DMS53 treated with DMSO at 0.1 percent for 48 hours (cell line): ENCODE measurements around the gene COL4A2.
"Not testable (repeated sequence)": the region's sequence is repeated elsewhere in the genome, so short reads cannot be mapped to it uniquely, and the experiment has no call there.

ENCODE experiments used
- DNase-seq: peaks from one replicate; lab custom pipeline; 2025; ENCODE audit not compliant: unreplicated experiment; lab: John Stamatoyannopoulos, UW

The COL4A2 gene

DNA sequence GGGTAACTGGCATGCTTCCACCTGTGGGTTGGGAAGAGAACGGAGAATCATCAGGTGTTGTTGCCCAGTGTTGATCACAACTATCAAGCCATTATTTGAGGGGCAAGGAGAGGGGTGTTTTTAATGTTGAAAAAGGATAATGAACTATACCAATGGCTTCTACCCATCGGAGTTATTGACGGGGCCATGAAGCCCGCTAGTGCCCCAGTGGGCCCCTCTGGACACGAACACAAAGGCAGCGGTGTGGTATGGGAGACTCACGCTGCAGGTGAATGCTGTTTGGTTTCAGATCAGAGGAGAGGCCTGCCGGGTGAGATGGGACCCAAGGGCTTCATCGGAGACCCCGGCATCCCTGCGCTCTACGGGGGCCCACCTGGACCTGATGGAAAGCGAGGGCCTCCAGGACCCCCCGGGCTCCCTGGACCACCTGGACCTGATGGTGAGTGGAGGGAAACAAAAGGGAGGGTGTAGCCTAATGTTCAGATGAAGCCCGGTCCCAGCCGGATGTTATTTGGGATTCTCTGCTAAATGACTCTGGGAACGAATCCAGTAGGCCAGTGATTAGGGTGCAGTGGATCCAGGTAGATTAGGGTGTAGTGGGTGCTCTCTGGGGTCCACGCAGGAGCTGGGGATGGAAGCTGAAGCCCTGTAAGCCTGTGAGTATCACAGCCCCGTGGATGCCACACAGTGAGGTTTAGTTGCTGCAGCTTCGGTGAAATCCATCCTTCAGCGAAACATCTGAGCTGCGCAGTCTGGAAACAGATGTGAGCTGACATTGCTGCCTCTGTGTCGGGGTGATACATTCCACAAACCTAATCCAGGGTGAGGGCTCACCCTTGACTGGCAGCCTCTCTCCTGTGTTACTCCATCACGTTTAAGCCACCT, 143.2 kb downstream of the COL4A2 start:
- DNase-seq: no peak

- no peak for DNase-seq
Observed at GRCh38 chr13:110450941-110451730, 144.1 kb downstream of the COL4A2 start.

- not testable (repeated sequence) for DNase-seq
Observed at GRCh38 chr13:110453091-110453490, 146.0 kb downstream of the COL4A2 start.

- no peak for DNase-seq
Observed at GRCh38 chr13:110453797-110454196, 146.7 kb downstream of the COL4A2 start.

DNA sequence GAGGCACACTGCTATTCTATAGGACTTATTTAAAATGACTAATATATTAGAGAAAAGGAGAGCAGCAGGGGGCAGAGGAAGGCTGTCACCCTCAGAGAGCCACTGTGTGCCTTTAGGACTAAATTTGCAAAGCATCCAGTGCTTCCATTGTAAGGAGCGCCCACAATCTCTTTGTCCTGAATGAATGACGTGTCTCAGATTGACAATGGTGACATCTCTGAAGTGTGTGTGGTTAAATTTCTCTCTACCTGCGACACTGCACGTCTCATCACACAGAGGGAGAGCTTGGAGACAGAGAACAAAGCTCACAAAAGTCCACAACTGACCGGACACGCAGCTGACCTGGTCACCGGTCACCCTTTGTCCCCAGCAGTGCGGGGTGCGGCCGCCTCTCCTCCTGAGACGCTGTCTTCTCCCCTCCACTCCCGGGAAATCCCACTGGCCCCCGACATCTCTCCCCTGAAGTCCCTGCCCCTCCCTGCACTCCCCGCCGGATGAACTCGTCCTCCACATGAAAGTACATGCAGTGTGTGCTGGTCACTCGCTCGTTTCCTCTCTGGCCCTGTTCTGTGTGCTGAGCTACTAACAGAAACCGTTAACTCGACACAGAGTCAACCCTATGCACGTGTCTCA, 147.3 kb downstream of the COL4A2 start:
- DNase-seq: no peak

DNA sequence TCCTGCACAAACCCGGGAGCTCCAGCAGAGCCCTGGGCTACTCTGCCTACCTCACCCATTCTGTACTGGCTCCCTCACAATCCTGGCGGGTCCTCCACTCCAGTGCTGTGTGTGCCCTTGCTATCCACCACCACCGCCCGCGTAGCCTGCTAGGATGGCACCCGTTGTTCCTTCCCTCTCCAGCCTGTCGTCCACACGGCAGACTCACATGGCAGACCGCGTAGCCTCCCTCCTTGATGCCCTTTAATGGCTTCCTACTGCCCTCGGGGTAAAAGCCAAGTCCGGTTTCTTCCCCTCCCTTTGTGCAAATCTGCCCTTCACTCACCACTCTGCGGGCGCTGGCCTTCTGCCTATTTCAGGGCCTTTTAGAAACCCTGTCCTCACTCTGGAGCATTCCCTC, 147.9 kb downstream of the COL4A2 start:
- DNase-seq: no peak

- no peak for DNase-seq
Observed at GRCh38 chr13:110455444-110455843, 148.4 kb downstream of the COL4A2 start.

DNA sequence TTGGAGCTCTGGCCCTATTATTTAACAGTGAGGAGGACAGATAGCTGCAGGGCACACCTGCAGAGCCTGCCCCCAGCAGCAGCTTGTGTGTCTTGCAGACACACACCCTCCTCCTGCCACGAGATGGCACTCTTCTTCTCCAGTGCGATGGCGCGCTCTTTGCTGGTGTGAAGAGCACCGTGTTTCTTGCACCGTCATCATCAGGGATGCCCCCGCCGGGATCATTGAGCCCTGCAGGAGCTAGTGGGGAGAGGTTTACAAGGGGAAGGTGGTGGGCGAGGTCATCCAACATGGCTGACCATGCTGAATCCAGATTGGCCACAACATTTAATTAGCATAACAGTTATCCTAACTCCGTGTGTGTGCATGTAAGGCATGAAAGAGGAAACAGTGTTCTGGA, 148.9 kb downstream of the COL4A2 start:
- DNase-seq: peak; percentile 36

DNA sequence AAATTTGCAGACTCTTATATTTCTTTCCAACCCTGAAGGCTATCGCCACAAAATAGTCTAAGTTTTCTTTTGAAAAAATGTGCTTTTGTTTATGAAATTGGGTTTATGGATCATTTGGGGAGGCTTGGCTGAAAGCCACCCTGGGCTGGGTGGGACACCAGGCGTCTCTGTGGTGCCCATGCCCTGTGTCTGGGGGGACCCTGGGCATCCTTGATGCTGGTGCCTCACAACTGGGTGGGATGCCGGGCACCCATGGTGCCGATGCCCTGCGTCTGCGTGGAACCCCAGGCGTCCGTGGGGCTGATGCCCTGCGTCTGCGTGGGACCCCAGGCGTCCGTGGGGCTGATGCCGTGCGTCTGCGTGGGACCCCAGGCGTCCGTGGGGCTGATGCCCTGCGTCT, 149.5 kb downstream of the COL4A2 start:
- DNase-seq: no peak

DNA sequence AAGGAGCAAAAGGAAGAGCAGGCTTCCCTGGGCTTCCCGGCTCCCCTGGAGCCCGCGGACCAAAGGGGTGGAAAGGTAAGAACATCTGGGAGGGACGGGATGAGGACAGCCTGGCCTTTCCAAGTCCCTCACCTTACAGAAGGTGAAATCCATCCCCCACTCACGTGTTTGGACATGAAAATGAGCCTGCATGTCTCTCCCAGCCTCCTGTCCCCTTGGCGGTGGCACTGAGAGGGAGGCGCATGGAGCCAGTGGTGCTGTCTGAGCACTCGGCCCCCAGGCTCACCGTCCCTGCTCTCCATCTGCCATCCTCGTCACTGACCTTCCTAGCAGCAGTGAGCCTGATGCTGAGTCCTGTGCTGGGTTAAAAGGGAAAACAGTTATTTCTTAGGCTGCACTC, 150.3 kb downstream of the COL4A2 start:
- DNase-seq: no peak

DNA sequence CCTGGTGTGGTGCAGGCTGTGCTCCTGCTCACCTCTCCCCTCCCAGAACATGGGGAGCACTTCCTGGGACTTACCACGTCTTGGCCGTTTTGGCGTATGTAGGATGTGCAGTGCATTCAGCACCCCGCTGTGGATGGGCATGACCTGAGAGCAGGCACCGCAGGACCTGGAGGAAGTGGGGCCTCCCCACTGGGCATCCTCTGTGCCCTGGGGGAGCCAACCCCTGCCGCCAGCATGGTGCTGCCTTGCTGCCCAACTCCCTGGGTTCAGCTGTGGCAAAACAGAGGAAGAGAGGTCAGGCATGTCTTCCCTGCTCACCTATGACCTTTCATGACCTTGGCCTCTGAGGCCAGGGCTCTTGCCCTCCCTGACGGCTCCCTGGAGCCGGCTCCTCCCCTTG, 150.9 kb downstream of the COL4A2 start:
- DNase-seq: no peak

- DNase-seq: no peak
Observed at GRCh38 chr13:110458594-110459365, 151.7 kb downstream of the COL4A2 start.

DNA sequence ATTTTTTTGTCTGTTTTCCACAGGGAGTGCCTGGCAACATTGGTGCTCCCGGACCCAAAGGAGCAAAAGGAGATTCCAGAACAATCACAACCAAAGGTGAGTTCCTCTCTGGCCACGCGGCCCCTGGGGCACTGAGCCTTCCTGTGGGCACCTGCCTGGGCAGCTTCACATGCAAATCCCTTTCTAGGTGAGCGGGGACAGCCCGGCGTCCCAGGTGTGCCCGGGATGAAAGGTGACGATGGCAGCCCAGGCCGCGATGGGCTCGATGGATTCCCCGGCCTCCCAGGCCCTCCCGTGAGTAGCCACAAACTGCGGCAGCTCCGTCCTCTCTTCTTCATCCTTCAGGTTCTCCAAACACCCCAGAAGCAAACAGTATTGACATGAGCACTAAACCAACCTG, 155.0 kb downstream of the COL4A2 start:
- no peak for DNase-seq

GRCh38 chr13:110463156-110463555, 156.1 kb downstream of the COL4A2 start:
- no peak for DNase-seq

DNA sequence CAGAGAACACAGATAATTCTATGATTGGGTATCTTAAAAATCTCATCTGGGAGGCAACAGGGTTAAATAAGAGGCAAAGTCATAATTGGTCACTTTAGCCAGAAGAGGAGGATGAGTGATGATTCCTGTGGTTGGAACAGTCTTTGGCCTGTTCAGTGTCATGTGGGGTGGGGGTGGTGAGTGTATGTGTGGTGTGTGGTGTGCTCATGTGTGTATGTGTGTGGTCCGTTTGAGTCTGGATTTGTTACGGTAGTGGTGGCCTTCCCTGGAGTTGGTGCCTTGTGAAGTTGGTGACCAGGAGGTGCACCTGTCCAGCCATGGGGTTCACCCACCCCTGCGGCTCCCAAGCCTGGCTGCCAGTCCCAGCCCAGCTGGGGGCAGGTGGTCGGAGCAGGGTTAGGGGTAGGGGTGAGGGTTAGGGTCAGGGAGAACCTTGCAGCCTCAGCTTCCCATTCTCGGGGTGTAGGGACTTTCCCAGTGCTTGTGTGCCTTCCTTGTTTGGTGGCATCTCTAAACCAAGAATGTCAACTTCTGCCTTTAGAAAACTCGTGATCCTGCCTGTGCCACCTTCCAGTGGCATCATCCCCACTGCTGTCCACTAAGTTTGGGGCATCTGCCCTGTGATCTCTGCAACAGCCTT, 156.9 kb downstream of the COL4A2 start:
- no peak for DNase-seq

DNA sequence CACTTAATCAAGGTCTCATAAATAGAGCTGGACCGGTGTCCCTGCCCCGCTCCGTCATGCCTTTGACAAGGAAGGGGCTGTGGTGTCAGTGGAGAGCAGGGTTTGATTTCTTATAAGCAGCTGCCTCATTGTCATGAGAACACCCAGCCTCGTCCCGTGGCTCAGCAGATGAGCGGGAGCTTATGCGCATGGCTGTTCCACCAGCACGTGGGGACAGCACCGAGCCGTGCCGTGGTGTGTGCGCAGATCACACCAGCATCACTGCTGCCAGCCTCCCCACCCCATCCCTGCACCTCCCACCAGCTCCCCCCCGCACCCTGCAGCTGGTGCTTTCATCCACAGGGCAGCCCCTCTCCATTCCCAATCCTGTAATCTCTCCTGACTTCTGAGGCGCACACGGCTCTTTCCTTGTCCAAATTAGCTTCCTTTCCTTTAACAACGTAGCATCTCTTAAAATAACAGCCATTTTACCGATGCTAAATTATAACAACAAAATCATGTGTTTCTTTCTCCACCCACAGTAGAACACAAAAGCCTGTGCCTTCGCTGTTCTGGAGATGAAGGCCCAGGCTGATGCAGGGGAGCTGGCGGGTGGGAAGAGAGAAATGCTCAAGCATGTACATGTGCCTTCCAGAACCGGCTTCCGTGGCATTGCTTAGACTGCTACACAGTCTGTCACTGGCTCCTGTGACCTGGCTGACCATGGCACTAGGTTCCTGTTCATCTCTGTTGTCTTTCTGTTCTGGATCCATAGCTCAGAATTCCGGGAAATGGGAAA, 157.7 kb downstream of the COL4A2 start:
- no peak for DNase-seq

GRCh38 chr13:110465696-110466095, 158.6 kb downstream of the COL4A2 start:
- no peak for DNase-seq

GRCh38 chr13:110466266-110466915, 159.3 kb downstream of the COL4A2 start:
- no peak for DNase-seq

DNA sequence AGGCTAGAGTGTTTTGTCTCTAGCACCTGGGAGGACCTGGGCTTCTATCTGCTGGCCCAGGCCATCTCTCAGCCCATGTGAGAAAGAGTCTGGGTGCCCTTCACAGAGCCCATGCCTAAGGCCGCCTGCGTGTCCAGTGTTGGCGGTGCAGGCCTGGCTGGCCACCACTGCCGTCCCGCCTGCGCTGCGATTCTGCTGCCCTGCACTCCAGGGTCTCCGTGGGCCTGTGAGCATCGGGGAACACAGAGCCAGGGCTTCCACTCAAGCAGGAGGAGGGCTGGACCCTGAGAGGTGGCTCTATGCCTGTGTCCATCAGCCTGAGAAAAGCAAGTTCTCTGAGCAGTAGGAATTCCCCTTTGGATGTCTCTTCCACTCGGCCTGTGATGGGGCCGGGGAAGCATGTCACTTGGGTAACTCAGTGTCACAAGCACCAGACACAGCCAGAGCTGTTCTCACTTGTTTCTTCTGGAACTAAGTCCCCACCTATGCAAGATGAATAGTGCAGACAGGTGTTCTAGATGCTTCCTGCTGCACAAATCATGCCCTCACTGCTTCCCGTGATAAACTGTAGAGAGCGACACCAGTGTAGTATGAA, 160.5 kb downstream of the COL4A2 start:
- no peak for DNase-seq
